Breast epithelium (tissue), 3 donors: Measurements from ENCODE around the gene CDC42EP1.

Source experiments
- POLR2AphosphoS5 ChIP-seq, 3 donors: sonication (generic); formaldehyde crosslinking; IDR thresholded peaks; one replicate each; pipeline ENCODE4 v1.6.1; 2017; ENCODE audit warnings: antibody characterized with exemption in 3 of 3
- TF ChIP-seq, protein P1 (sequence below), 3 donors: fragments of 450-650 bp; IDR thresholded peaks; one replicate each; pipeline ENCODE4 v1.5.1; 2016 to 2017; ENCODE audit warnings: antibody characterized with exemption in 3 of 3, mild to moderate bottlenecking in 3 of 3, moderate library complexity in 3 of 3

DNA sequence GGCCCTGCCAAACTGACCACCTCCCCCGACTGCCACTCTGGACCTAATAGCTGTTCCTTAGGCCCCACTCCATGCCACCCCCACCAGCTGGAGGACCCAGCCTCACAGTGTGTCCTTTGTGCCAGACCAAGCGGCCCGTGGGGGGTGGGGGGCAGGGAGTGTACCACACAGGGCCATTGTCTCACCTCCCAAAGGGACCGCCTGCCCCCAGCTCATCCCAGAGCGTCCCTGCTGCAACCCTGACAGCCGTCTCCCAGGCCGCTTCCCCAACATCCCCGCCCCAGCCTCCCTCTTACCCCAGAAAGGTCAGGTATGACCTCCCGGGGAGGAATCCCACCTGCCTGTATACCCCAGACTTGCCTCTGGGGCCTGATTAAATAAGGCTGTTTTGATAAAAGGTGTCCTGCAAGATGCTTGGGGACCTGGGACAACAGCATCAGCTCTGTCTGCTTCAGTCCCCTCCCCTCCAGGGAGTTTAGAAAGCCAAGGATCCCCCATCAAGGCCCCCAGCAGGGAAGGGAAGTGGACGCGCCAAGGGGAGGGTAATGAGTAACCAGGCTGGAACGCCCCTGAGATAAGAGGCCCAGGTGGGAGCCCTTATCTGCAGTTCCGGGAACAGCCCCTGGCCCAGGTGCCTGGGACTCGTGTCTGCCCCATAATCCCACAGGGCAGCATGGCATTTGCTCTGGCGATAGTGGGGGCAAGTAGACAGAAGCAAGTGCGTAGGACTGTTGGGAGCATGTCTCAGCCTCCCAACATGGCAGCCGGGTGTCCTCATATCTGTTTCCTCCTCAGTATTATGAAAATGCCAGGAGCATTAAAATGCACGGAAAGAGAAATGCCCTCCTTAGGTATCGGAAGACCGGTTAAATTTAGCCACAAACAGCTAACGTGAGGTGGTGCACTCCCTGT lies 9.0 kb downstream of the CDC42EP1 start:
- TF ChIP-seq, protein P1, sequence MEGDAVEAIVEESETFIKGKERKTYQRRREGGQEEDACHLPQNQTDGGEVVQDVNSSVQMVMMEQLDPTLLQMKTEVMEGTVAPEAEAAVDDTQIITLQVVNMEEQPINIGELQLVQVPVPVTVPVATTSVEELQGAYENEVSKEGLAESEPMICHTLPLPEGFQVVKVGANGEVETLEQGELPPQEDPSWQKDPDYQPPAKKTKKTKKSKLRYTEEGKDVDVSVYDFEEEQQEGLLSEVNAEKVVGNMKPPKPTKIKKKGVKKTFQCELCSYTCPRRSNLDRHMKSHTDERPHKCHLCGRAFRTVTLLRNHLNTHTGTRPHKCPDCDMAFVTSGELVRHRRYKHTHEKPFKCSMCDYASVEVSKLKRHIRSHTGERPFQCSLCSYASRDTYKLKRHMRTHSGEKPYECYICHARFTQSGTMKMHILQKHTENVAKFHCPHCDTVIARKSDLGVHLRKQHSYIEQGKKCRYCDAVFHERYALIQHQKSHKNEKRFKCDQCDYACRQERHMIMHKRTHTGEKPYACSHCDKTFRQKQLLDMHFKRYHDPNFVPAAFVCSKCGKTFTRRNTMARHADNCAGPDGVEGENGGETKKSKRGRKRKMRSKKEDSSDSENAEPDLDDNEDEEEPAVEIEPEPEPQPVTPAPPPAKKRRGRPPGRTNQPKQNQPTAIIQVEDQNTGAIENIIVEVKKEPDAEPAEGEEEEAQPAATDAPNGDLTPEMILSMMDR (IDR thresholded peaks at IDR 0.05), result no peak
- no peak for TF ChIP-seq POLR2AphosphoS5 (IDR thresholded peaks at IDR 0.05)
